ENCODE results near the gene MAP1A.
"Not testable (repeated sequence)": the region's sequence is repeated elsewhere in the genome, so short reads cannot be mapped to it uniquely, and the experiment has no call there.

Gene MAP1A

DNA sequence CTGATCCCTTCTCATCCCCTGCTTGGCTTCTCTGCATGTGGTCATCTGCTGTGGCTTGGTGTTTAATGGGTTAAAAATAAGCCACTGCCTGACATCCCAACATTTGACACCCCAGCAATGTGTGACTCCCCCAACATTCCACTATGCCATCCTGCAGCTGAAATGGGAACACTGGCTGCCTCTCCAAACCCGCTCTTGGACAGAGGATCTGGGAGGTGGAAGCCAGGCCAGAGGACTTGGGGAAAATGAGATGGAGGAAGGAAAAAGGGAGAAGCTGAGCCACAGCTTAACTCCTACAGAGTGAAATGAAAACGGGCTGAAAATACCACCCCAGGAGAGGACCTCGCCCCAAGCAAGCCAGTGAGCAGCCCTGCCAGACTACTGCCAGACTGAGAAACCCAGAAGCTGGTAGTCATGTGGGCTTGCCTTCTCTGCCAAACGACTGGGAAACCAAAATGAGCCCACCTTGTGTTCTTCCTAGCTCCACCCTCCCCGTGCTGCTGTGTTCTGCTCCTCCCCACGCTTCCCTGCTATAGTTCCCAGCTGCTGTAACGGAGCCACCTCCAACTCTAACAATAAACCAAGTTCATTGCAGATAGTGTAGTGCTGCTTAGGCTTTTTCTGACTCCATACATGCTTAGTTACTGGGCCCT, 13.7 kb downstream of the MAP1A start:
- DNase-seq = no peak

DNA sequence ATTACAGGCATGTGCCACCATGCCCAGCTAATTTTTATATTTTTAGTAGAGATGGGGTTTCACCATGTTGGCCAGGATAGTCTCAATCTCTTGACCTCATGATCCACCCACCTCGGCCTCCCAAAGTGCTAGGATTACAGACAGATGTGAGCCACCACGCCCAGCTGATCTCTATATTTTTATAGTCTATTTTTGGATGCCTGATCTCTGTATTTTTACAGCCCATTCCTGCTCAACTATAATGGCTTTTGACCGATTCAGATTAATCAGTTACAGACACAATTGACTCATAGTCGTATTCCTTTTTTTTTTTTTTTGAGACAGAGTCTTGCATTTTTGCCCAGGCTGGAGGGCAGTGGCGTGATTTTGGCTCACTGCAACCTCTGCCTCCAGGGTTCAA, 15.4 kb downstream of the MAP1A start:
- not testable (repeated sequence) for DNase-seq

DNA sequence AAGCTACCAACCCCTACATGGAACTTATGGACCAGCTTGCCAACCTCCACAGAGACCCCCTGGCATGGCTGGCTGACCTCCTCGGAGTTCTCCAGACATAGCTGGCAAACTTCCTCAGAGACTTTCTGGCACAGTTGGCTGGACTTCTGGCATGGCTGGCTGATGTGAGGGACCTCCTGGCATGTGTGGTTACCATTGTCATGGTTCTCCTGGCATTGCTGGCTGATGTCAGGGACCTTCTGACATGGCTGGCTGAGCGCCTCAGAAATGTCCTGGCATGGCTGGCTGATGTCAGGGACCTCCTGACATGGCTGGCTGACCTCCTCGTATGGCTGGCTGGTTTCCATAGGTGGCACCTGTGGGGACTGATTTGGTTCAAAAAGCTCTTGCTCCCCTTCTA, 17.5 kb downstream of the MAP1A start:
- no peak for DNase-seq

DNA sequence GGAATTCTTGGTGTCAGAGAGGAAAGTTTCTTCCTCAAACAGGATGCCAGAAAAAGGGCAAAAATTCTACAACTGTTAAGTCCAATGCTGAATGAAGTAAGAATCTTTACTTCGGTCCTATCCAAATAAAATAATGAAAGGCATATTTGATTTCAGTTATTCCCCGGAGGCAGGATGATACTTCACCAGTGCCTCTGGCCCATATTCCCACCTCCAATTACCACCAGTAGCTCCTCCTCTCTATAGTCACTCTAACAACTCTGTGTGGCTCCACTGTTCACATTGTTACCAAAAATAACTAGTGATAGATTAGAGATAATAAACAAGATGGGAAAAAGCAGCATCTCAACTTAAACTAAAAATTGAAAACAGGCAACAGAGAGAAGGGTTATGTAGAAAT, 20.7 kb downstream of the MAP1A start:
- DNase-seq = no peak

DNA sequence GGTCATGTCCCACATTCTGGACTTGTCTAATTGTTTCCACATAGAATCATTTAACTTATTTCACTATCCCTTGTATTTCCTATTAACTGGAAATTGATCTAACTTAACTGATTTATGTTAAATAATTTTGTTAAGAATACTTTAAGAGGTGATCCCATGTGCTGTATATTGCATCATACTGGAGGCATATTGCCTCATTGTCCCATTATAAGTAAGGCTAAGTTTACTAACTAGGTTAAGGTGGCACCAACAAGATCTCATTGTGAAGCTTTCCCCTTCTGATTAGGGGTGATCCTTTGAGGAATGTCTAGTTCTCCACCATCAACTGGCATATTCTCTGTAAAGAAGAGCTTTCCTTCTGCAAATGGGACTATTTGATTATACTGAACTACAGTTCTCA, 24.4 kb downstream of the MAP1A start:
- DNase-seq = no peak

DNA sequence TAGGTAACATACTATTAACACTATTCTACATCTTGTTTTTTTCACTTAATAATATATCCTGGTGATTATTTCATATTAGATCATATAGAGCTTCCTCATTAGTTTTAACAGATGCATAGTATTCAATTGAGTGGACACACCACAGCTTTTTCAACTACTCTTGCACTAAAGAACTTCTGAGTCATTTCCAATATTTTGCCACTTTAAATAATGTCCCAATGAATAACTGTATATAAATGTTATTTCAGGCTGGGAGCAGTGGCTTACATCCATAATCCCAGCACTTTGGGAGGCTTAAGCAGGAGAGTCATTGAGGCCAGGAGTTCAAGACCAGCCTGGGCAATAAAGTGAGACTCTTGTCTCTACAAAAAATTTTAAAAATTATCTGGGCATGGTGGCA, 26.9 kb downstream of the MAP1A start:
- DNase-seq = no peak

DNA sequence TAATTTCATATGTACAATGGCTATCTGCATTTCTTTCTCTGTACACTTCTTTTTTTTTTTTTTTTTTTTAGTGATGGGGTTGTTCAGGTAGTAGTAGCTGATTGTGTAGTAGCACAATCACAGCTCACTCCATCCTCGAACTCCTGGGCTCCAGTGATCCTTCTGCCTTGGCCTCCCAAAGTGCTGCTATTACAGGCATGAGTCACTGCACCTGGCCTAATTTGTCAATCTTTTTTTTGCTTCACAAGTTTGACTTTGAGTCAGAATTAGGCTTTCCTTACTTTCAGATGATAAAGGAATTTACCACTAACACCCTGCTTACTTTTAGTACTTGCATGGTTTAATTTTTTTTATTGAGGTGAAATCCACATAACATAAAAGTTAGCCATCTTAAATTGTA, 28.0 kb downstream of the MAP1A start:
- no peak for DNase-seq

DNA sequence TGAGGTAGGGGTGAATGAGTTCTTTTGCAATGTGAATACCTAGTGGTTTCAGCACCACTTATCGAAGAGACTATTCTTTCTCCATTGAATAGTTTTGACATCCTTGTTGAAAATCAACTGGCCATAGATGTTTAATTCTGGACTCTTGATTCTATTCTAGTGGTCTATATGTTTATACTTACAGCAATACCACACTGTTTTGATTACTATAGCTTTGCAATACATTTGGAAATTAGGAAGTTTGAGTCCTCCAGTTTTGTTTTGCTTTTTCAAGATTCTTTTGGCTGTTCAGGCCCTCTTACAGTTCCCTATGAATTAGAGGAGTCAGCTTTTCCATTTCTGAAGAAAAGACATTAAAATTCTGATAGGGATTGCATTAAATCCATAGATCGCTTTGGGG, 30.1 kb downstream of the MAP1A start:
- DNase-seq = no peak

DNA sequence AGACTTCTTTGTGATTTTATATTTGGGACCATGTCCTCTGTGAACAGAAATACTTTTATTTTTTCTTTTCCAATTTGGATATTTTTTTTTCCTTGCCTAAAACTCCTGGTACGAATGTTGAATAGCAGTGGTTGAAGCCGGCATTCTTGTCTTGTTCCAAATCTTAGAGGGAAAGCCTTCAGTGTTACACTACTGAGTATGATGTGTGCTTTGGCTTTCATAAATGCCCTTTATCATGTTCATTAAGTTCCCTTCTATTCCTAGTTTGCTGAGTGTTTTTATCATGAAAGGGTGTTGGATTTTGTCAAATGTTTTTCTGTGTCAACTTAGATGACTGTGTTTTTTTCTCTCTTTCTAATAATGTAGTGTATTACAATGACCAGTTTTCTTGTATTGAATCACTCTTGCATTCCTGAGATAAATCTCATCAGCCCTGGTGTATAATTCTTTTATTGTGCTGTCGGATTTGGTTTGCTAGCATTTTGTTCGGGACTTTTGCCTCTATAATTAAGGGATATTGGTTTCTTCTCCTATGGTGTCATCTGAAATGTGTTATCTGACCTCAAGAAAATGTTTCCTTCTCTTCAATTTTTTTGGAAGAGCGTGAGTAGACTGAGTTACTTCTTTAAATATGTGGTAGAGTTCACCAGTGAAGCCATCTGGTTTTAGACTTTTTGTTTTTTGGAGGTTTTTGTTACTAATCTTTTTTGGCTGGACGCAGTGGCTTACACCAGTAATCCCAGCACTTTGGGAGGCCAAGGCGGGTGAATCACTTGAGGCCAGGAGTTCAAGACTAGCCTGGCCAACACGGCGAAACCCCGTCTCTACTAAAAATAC, 33.3 kb downstream of the MAP1A start:
- DNase-seq = no peak

DNA sequence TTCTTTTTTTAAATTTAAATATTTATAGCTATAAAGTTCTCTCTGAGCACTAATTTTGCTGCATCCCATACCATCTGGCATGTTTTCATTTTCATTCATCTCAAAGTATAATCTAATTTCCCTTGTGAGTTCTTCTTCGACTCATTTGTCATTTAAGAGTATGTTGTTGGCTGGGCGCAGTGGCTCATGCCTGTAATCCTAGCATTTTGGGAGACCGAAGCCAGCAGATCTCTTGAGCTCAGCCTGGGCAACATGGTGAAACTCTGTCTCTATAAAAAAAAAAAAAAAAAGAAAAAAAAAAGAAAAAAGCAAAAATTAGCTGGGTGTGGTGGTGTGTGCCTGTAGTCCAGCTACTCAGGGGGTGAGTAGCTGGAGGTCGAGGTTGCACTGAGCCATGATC, 34.8 kb downstream of the MAP1A start:
- no peak for DNase-seq

DNA sequence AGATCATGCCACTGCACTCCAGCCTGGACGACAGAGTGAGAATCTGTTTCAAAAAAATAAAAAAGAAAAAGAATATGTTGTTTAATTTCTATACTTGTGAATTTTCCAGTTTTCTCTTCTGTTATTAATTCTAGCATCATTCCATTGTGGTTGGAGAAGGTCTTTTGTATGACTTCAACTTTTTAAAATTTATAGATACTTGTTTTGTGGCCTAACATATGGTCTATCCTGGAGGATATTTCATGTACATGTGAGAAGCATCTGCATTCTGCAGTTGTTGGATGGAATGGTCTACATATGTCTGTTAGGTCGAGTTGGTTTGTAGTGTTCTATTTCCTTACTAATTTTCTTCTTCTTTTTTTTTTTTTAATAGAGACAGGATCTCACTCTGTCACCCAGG, 35.6 kb downstream of the MAP1A start:
- DNase-seq = no peak

DNA sequence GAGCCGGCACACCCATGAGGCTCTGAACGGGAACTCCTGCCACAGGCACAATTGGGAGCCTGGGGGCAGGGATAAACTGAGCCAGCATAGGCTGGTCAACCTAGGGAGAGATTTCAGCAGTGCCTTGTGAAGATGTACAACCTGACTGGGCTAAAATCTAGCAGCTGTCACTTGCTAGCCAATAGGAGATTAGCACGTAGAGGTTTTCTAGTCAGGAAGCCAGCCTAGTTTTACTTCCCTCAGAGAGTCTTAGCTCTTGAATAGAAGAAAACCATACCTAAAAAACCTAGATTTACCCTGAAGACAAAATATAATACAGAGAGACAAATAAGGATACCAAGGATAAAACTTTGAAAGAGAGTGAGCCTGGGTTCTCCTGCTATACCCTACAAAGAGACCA, 45.3 kb downstream of the MAP1A start:
- DNase-seq = not testable (repeated sequence)

DNA sequence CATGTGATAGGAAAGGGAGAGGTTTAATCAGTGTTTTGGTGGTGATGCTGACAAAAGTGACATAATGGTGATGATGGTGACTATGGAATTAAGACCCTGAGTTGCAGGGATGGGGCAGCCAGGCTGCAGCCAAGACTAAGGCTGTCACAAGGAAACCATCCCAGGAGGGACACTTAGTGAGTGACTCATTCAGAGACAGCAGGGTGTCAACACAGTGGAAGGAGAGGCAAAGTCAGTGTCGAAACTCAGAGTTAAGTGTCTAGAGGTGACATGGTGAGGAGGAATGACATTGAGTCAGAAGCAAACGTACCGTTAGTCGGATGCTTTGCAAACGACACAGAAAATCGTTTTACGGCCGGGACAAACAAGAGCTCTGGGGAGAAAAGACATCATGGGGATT, 46.4 kb downstream of the MAP1A start:
- DNase-seq = not testable (repeated sequence)

DNA sequence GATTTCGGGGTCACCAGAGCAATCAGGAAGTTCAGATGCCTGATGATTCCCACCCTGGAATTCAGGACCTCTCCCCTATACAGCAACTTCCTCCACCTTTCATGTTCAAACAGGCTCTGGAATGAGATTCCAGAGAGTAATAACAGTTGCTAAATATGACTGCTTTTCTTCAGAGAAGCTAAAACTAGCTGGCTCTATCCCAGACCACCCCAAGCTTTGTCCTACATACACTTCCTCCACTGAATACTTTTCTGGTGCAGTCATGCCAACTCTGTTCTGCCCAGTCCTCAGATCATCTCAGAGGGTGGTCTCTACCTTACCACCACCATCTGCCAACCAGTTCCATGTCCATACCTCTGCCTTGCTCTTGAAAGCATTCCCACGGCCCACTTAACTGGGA, 49.2 kb downstream of the MAP1A start:
- not testable (repeated sequence) for DNase-seq

DNA sequence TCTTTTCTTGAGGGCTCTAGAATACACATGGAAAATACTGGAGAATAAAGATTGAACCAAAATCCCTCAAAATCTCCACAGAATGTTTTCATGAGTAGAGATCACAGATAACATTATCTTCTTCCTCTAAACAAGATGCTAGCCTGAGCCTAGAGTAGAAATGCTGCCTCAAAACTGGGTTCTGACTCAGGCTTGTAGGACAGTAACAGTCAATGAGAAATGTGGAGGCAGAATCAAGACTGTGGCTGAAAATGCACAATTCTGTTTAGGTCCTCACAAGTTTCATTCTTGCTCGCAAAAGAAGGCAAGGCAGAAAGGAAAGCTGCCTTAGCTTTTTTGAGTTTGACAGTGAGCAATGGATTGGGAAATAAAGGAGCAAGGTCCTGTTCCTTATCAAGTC, 57.2 kb downstream of the MAP1A start:
- DNase-seq = not testable (repeated sequence)
